Activated B cell treated with CpG ODN at 0.5 μM for 24 hours (primary cell): Measurements from ENCODE around the gene COPS9. TPM values are rescaled to one million over a fixed set of nuclear protein-coding genes. Genes with fewer than 3 reads are reported as not detected.
A peak's percentile ranks its signal among the peaks of the same experiment; 100 is the strongest.

Experiments
- ATAC-seq: fragments of 200-7000 bp; cut with Tn5 transposase; one replicate; pipeline ENCODE4 v1.10.0; 2021; ENCODE audit warnings: low read depth, mild to moderate bottlenecking, moderate library complexity
- CTCF ChIA-PET: fragments of 350-600 bp; sonication (Branson Sonifier 250); formaldehyde crosslinking; loops from one replicate; lab custom pipeline; 2021; ENCODE audit warnings: antibody characterized with exemption; lab: Charles Lee
- POLR2A ChIA-PET: fragments of 350-600 bp; sonication (Branson Sonifier 250); formaldehyde crosslinking; loops from one replicate; lab custom pipeline; 2021; ENCODE audit warnings: antibody characterized with exemption; lab: Charles Lee
- DNase-seq: peaks from one replicate; pipeline ENCODE4 v3.0.0; 2022
- H3K27ac Mint-ChIP-seq: one replicate; pipeline ENCODE4 v1.8.0; 2020; ENCODE audit warnings: mixed read lengths
- H3K27me3 Mint-ChIP-seq: one replicate; pipeline ENCODE4 v1.8.0; 2021; ENCODE audit warnings: mixed read lengths
- H3K36me3 Mint-ChIP-seq: one replicate; pipeline ENCODE4 v1.8.0; 2021; ENCODE audit warnings: low read depth, mixed read lengths
- H3K4me1 Mint-ChIP-seq: one replicate; pipeline ENCODE4 v1.8.0; 2021; ENCODE audit warnings: mixed read lengths
- H3K4me3 Mint-ChIP-seq: one replicate; pipeline ENCODE4 v1.8.0; 2020; ENCODE audit warnings: mild to moderate bottlenecking, mixed read lengths
- H3K9me3 Mint-ChIP-seq: one replicate; pipeline ENCODE4 v1.8.0; 2020; ENCODE audit warnings: mixed read lengths
- CTCF ChIP-seq: fragments of 200-600 bp; IDR thresholded peaks from one replicate; pipeline ENCODE4 v1.8.0; 2022; ENCODE audit warnings: antibody characterized with exemption, mild to moderate bottlenecking
- intact Hi-C: fragments of 100-400 bp; cut with micrococcal nuclease; formaldehyde crosslinking; loops from one replicate; pipeline ENCODE4 v1.15.1; 2024
- total RNA-seq: library from RNA; stranded (reverse); gene quantifications from 2 replicates; pipeline ENCODE4 v1.2.3, GENCODE V29; 2022

Gene COPS9
- total RNA-seq, 1 donor from 2014 or later: 78.6 TPM

GRCh38 chr2:240139011-240139441, 2.9 kb upstream of the COPS9 start:
- ATAC-seq: no peak
- intact Hi-C loops: loop anchor here (5.0 to 10.0 kb wide), 4 partner anchors 204 to 1746 kb away; partner anchors contain the start of genes HDAC4 and STK25
- ChIA-PET POLR2A (no interaction called here), CTCF (interaction anchor here (8.1 kb wide), 1 partner anchor 79 kb away, joined by 106 read pairs; no protein-coding TSS in a partner anchor)
- Mint-ChIP-seq H3K36me3 (peaks cover 6% of the 10 kb centered on the region), H3K9me3 (no peaks in the 10 kb centered on the region), H3K27me3 (peaks cover 14% of the 10 kb centered on the region), H3K27ac (no peak overlapping the region), H3K4me1 (peaks cover 24% of the 10 kb centered on the region), H3K4me3 (no peak overlapping the region)
- TF ChIP-seq CTCF: no peak
- DNase-seq: no peak

GRCh38 chr2:240138254-240138984, 2.3 kb upstream of the COPS9 start:
- Mint-ChIP-seq H3K27me3 (peaks cover 11% of the 10 kb centered on the region), H3K4me1 (peaks cover 27% of the 10 kb centered on the region), H3K9me3 (no peaks in the 10 kb centered on the region), H3K27ac (no peak overlapping the region), H3K36me3 (peaks cover 6% of the 10 kb centered on the region), H3K4me3 (no peak overlapping the region)
- TF ChIP-seq CTCF: no peak
- intact Hi-C loops: loop anchor here (5.0 to 10.0 kb wide), 4 partner anchors 204 to 1746 kb away; partner anchors contain the start of genes HDAC4 and STK25
- ChIA-PET CTCF (interaction anchor here (8.1 kb wide), 1 partner anchor 78 kb away, joined by 106 read pairs; no protein-coding TSS in a partner anchor), POLR2A (no interaction called here)
- DNase-seq: no peak
- no peak for ATAC-seq

- DNase-seq (no peak), ATAC-seq (no peak)
- no peak for TF ChIP-seq CTCF
- H3K36me3 Mint-ChIP-seq: peaks cover 12% of the 10 kb centered on the region
- H3K4me1 Mint-ChIP-seq: peaks cover 27% of the 10 kb centered on the region
- peak overlapping the region; percentile 88 for H3K4me3 Mint-ChIP-seq
- intact Hi-C loops: loop anchor here (2.0 to 10.0 kb wide), 5 partner anchors 203 to 1747 kb away; partner anchors contain the start of genes GPC1, HDAC4 and STK25
- POLR2A ChIA-PET: no interaction called here
- CTCF ChIA-PET: interaction anchor here (8.1 kb wide), 1 partner anchor 78 kb away, joined by 106 read pairs; no protein-coding TSS in a partner anchor
- peaks cover 11% of the 10 kb centered on the region for H3K27me3 Mint-ChIP-seq
- no peaks in the 10 kb centered on the region for H3K9me3 Mint-ChIP-seq
- no peak overlapping the region for H3K27ac Mint-ChIP-seq
These were observed 1.6 kb upstream of the COPS9 start for GRCh38 chr2:240137596-240138253.

GRCh38 chr2:240136671-240137292, 677 bp upstream of the COPS9 start:
- H3K27ac Mint-ChIP-seq: peak overlapping the region; percentile 53

More at GRCh38 chr2:240136671-240137292, 677 bp upstream of the COPS9 start:
- POLR2A ChIA-PET: no interaction called here
- intact Hi-C loops: loop anchor here (1.0 to 10.0 kb wide), 6 partner anchors 111 to 1748 kb away; partner anchors contain the start of genes GPC1, HDAC4, NDUFA10 and STK25
- Mint-ChIP-seq H3K4me1 (peaks cover 27% of the 10 kb centered on the region), H3K9me3 (no peaks in the 10 kb centered on the region), H3K4me3 (peak overlapping the region; percentile 88), H3K27me3 (peaks cover 5% of the 10 kb centered on the region), H3K36me3 (peaks cover 22% of the 10 kb centered on the region)
- ATAC-seq: peak; percentile 25
- DNase-seq: peak; percentile 40
- no peak for TF ChIP-seq CTCF
- CTCF ChIA-PET: no interaction called here
